Loucy (cell line): ENCODE data around the gene MED7.

Experiments used
- EZH2phosphoT487 ChIP-seq: fragments of 200-600 bp; IDR thresholded peaks from 2 replicates; pipeline ENCODE4 v1.6.1; 2018; ENCODE audit warnings: antibody characterized with exemption, mild to moderate bottlenecking, moderate library complexity, borderline replicate concordance
- TF ChIP-seq, protein P1 (sequence below): fragments of 200-600 bp; sonication (generic); conservative IDR thresholded peaks from 2 replicates; pipeline ENCODE4 v1.5.1; 2014; ENCODE audit warnings: mild to moderate bottlenecking, antibody characterized with exemption, low read length

DNA sequence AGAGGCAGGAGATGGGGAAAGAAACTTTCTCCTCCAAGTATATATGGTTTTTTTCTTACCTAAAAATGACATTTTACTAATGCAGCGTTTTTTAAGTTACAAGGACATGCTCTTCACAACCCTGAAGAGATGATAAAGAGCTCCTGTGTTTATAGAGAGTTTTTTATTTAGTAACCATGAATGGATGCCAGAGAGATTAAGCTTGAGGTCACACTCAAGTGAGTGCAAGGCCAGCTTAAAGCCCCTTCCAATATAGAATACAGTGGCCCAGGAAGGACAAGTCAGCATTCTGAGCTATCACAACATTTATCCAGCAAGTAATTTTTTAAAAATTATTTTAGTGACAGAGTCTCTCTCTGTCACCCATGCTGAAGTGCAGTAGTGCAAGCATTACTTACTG is 27.2 kb downstream of the MED7 start:
- TF ChIP-seq, protein P1, sequence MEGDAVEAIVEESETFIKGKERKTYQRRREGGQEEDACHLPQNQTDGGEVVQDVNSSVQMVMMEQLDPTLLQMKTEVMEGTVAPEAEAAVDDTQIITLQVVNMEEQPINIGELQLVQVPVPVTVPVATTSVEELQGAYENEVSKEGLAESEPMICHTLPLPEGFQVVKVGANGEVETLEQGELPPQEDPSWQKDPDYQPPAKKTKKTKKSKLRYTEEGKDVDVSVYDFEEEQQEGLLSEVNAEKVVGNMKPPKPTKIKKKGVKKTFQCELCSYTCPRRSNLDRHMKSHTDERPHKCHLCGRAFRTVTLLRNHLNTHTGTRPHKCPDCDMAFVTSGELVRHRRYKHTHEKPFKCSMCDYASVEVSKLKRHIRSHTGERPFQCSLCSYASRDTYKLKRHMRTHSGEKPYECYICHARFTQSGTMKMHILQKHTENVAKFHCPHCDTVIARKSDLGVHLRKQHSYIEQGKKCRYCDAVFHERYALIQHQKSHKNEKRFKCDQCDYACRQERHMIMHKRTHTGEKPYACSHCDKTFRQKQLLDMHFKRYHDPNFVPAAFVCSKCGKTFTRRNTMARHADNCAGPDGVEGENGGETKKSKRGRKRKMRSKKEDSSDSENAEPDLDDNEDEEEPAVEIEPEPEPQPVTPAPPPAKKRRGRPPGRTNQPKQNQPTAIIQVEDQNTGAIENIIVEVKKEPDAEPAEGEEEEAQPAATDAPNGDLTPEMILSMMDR: no peak
- no peak for TF ChIP-seq EZH2phosphoT487
